ENCODE measurements around the gene CCDC187.

GRCh38 chr9:136292591-136293448 lies 11.1 kb downstream of the CCDC187 start:
- TF ChIP-seq, protein P1, sequence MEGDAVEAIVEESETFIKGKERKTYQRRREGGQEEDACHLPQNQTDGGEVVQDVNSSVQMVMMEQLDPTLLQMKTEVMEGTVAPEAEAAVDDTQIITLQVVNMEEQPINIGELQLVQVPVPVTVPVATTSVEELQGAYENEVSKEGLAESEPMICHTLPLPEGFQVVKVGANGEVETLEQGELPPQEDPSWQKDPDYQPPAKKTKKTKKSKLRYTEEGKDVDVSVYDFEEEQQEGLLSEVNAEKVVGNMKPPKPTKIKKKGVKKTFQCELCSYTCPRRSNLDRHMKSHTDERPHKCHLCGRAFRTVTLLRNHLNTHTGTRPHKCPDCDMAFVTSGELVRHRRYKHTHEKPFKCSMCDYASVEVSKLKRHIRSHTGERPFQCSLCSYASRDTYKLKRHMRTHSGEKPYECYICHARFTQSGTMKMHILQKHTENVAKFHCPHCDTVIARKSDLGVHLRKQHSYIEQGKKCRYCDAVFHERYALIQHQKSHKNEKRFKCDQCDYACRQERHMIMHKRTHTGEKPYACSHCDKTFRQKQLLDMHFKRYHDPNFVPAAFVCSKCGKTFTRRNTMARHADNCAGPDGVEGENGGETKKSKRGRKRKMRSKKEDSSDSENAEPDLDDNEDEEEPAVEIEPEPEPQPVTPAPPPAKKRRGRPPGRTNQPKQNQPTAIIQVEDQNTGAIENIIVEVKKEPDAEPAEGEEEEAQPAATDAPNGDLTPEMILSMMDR (IDR thresholded peaks at IDR 0.05): no peak
- no peak for TF ChIP-seq POLR2A (IDR thresholded peaks at IDR 0.05)
